Measurements from ENCODE around the gene AXIN2.

The AXIN2 gene

DNA sequence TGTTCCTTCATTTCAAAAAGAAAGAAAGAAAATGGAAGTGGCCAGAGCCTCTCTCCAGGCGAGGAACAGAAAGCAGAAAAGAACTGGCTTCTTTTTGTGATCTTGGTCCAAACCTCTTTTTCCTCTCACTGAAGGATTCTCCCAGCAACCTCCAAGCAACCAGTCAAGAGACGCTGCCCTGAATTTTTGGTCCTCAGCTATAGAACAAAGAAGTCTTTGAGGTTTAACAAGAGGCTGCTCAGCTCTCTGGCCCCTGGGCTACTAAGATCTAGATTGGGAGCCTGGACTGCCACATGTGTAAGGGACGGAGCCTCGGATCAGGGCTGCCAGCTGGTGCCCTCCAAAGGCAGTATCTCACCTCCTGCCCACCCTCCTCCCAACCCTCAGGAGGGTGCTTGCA lies 62.6 kb downstream of the AXIN2 start:
- TF ChIP-seq SP7 (tag by site-specific recombination; IDR thresholded peaks at IDR 0.05) (no peak), ZNF660 (tag by site-specific recombination; IDR thresholded peaks at IDR 0.05) (no peak), PRDM1 (tag by site-specific recombination; IDR thresholded peaks at IDR 0.05) (no peak), ZBTB8A (tag by site-specific recombination; IDR thresholded peaks at IDR 0.05) (no peak), ZXDB (tag by site-specific recombination; IDR thresholded peaks at IDR 0.05) (no peak), ZNF629 (tag by site-specific recombination; IDR thresholded peaks at IDR 0.05) (no peak), HOXC10 (CRISPR knock-in tag; IDR thresholded peaks at IDR 0.05) (no peak), TRIM28 (IDR thresholded peaks at IDR 0.05; ENCODE audit: borderline replicate concordance, low read length) (no peak), ZNF138 (tag by site-specific recombination; IDR thresholded peaks at IDR 0.05; ENCODE audit: borderline replicate concordance) (no peak), ZNF239 (tag by site-specific recombination; IDR thresholded peaks at IDR 0.05) (no peak), ZNF280D (tag by site-specific recombination; IDR thresholded peaks at IDR 0.05) (no peak), GLI2 (tag by site-specific recombination; IDR thresholded peaks at IDR 0.05; ENCODE audit: borderline replicate concordance, low read depth) (no peak), ZNF350 (tag by site-specific recombination; IDR thresholded peaks at IDR 0.05) (no peak), ZNF37A (tag by site-specific recombination; IDR thresholded peaks at IDR 0.05) (no peak), ZNF24 (tag by site-specific recombination; IDR thresholded peaks at IDR 0.05) (no peak), ZBTB6 (tag by site-specific recombination; IDR thresholded peaks at IDR 0.05) (no peak)
- ChIA-PET POLR2A (no interaction called here), CTCF (no interaction called here)
- no peak overlapping the region for H3K27ac ChIP-seq (ENCODE audit: extremely low read depth, low read depth, low read length)
- no peak overlapping the region for H3K4me3 ChIP-seq (ENCODE audit: low read depth, low read length)
- H3K9me3 ChIP-seq (ENCODE audit: control insufficient read depth, insufficient read depth, low read depth, low read length) = no peaks in the 10 kb centered on the region
- no peaks in the 10 kb centered on the region for H3K36me3 ChIP-seq (ENCODE audit: control insufficient read depth in 2 of 2, insufficient read depth in 1 of 2, low read length in 2 of 2)
- H3K4me1 ChIP-seq (ENCODE audit: control insufficient read depth, insufficient read depth, low read length) = peaks cover 5% of the 10 kb centered on the region; the same call in 1 of the 2 replicates

GRCh38 chr17:65496801-65497200 lies 64.6 kb downstream of the AXIN2 start:
- Histone ChIP-seq H3K4me1 (ENCODE audit: control insufficient read depth, insufficient read depth, low read length) (peaks cover 5% of the 10 kb centered on the region; the same call in 1 of the 2 replicates), H3K27ac (ENCODE audit: extremely low read depth, low read depth, low read length) (no peak overlapping the region), H3K36me3 (ENCODE audit: control insufficient read depth in 2 of 2, insufficient read depth in 1 of 2, low read length in 2 of 2) (no peaks in the 10 kb centered on the region), H3K9me3 (ENCODE audit: control insufficient read depth, insufficient read depth, low read depth, low read length) (no peaks in the 10 kb centered on the region), H3K4me3 (ENCODE audit: low read depth, low read length) (no peak overlapping the region)
- ChIA-PET POLR2A (no interaction called here), CTCF (no interaction called here)
- TF ChIP-seq ZNF701 (tag by site-specific recombination; IDR thresholded peaks at IDR 0.05) (no peak), ZNF768 (tag by site-specific recombination; IDR thresholded peaks at IDR 0.05) (no peak), SP7 (tag by site-specific recombination; IDR thresholded peaks at IDR 0.05) (no peak), ZNF514 (tag by site-specific recombination; IDR thresholded peaks at IDR 0.05) (no peak), ZBTB11 (tag by site-specific recombination; conservative IDR thresholded peaks at IDR 0.05; ENCODE audit: low read depth) (no peak), ZNF639 (tag by site-specific recombination; IDR thresholded peaks at IDR 0.05) (no peak)
- TF ChIP-seq, protein P1, sequence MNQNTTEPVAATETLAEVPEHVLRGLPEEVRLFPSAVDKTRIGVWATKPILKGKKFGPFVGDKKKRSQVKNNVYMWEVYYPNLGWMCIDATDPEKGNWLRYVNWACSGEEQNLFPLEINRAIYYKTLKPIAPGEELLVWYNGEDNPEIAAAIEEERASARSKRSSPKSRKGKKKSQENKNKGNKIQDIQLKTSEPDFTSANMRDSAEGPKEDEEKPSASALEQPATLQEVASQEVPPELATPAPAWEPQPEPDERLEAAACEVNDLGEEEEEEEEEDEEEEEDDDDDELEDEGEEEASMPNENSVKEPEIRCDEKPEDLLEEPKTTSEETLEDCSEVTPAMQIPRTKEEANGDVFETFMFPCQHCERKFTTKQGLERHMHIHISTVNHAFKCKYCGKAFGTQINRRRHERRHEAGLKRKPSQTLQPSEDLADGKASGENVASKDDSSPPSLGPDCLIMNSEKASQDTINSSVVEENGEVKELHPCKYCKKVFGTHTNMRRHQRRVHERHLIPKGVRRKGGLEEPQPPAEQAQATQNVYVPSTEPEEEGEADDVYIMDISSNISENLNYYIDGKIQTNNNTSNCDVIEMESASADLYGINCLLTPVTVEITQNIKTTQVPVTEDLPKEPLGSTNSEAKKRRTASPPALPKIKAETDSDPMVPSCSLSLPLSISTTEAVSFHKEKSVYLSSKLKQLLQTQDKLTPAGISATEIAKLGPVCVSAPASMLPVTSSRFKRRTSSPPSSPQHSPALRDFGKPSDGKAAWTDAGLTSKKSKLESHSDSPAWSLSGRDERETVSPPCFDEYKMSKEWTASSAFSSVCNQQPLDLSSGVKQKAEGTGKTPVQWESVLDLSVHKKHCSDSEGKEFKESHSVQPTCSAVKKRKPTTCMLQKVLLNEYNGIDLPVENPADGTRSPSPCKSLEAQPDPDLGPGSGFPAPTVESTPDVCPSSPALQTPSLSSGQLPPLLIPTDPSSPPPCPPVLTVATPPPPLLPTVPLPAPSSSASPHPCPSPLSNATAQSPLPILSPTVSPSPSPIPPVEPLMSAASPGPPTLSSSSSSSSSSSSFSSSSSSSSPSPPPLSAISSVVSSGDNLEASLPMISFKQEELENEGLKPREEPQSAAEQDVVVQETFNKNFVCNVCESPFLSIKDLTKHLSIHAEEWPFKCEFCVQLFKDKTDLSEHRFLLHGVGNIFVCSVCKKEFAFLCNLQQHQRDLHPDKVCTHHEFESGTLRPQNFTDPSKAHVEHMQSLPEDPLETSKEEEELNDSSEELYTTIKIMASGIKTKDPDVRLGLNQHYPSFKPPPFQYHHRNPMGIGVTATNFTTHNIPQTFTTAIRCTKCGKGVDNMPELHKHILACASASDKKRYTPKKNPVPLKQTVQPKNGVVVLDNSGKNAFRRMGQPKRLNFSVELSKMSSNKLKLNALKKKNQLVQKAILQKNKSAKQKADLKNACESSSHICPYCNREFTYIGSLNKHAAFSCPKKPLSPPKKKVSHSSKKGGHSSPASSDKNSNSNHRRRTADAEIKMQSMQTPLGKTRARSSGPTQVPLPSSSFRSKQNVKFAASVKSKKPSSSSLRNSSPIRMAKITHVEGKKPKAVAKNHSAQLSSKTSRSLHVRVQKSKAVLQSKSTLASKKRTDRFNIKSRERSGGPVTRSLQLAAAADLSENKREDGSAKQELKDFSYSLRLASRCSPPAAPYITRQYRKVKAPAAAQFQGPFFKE (tag by site-specific recombination; IDR thresholded peaks at IDR 0.05; ENCODE audit: borderline replicate concordance) = no peak
